Measurements from ENCODE around the gene ITPK1.

GRCh38 chr14:93049315-93049714 lies 66.4 kb downstream of the ITPK1 start:
- TF ChIP-seq REST (IDR thresholded peaks at IDR 0.05; ENCODE audit: unreplicated experiment) (no peak), ETS1 (IDR thresholded peaks at IDR 0.05) (no peak), CTCF (conservative IDR thresholded peaks at IDR 0.05; ENCODE audit: low read depth in 2 of 2) (no peak), POLR2AphosphoS5 (IDR thresholded peaks at IDR 0.05; ENCODE audit: low read depth) (no peak), EZH2 (IDR thresholded peaks at IDR 0.05; ENCODE audit: low read depth, unreplicated experiment) (no peak), ZNF114 (CRISPR knock-in tag; IDR thresholded peaks at IDR 0.05) (no peak), CREB1 (CRISPR knock-in tag; IDR thresholded peaks at IDR 0.05; ENCODE audit: low read depth) (no peak), EZH2phosphoT487 (IDR thresholded peaks at IDR 0.05; ENCODE audit: unreplicated experiment) (no peak)

Data from GM23338 (cell line).